ENCODE results near the gene FOSB. TPM values are rescaled to one million over a fixed set of nuclear protein-coding genes. Genes with fewer than 3 reads are reported as not detected.

FOSB gene
- total RNA-seq, 1 experiment from 2014 or later, result 1.7 TPM

DNA sequence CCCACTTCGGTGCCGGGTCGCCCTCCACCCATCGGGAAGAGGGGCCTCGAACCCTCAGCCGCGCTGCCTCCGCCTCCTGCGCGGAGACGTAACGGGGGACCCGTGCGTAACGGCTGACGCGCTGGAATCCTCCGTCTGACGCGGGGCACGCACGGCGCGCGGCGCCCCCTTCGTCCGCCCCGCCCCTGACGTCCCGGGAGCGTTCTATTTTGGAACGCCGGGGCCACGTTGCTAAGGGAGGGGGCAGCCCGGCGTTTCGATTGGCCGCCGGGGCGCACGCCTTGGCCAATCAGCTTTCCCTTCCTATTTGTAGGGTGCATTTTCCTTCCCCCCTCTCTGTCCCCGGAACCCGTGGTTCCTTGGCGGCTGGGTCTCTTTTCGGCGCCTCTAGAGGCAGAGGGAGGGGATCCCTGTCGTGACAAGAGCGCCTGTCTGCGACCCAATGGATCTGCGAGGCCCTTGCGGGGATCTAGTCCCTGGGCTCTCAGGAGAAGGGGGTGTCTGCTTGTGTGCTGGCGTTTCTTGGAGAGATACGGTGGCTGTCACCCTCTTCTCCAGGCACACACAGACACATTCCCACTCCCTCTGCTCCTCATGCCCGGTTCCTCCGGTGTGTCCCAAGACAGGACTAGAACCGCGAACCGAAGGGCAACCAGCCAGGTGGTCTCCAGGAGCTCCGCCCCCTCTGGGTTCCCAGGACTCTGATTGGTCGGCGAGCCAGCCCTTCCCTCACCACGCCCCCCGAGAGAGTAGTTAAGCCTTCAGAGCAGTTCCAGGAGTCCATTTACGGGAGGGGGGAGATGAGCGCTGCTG is 1.5 kb downstream of the FOSB start:
- H3K9ac ChIP-seq (ENCODE audit: extremely low read depth, insufficient read length, low read length), result peak overlapping the region; percentile 59
- no peak overlapping the region for H4K8ac ChIP-seq (replicated peaks; ENCODE audit: insufficient read length, low read depth, low read length)
- no peak overlapping the region for H3T11ph ChIP-seq (ENCODE audit: low read length)
- peak overlapping the region; percentile 46 for H3K27ac ChIP-seq (ENCODE audit: insufficient read length, low read depth, low read length)
- no peak overlapping the region for H2BK15ac ChIP-seq (ENCODE audit: low read depth, low read length)
- no peak overlapping the region for H4K5ac ChIP-seq (ENCODE audit: insufficient read length, low read depth, low read length)
- H3K79me1 ChIP-seq (ENCODE audit: insufficient read depth, low read depth, low read length, poor library complexity, severe bottlenecking), result no peaks in the 10 kb centered on the region
- peak overlapping the region; percentile 84 for H3K4me2 ChIP-seq (ENCODE audit: insufficient read depth, insufficient read length, low read length)
- no peak overlapping the region; the same call in 1 of the 2 replicates for H3K4ac ChIP-seq (ENCODE audit: low read depth, low read length)
- no peak overlapping the region for H2AK5ac ChIP-seq (ENCODE audit: insufficient read length, low read length)
- no peak overlapping the region for H2BK5ac ChIP-seq (ENCODE audit: insufficient read length, low read length)
- H3K18ac ChIP-seq (ENCODE audit: insufficient read length, low read depth, low read length), result peak overlapping the region; percentile 93
- H3K23me2 ChIP-seq (ENCODE audit: insufficient read length, low read depth, low read length, poor library complexity, severe bottlenecking), result peaks cover 19% of the 10 kb centered on the region
- WGBS (ENCODE audit: extremely low coverage, insufficient read length, low lambda C conversion rate), result no CpG with 5 or more reads among the region's 66 CpGs
- TF ChIP-seq, protein P1, sequence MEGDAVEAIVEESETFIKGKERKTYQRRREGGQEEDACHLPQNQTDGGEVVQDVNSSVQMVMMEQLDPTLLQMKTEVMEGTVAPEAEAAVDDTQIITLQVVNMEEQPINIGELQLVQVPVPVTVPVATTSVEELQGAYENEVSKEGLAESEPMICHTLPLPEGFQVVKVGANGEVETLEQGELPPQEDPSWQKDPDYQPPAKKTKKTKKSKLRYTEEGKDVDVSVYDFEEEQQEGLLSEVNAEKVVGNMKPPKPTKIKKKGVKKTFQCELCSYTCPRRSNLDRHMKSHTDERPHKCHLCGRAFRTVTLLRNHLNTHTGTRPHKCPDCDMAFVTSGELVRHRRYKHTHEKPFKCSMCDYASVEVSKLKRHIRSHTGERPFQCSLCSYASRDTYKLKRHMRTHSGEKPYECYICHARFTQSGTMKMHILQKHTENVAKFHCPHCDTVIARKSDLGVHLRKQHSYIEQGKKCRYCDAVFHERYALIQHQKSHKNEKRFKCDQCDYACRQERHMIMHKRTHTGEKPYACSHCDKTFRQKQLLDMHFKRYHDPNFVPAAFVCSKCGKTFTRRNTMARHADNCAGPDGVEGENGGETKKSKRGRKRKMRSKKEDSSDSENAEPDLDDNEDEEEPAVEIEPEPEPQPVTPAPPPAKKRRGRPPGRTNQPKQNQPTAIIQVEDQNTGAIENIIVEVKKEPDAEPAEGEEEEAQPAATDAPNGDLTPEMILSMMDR (conservative IDR thresholded peaks at IDR 0.05), result no peak
- Mint-ChIP-seq H3K4me3 (peak overlapping the region; percentile 80 to 92), H3K9me3 (no peaks in the 10 kb centered on the region; a peak in 1 of 5 replicates), H3K27ac (peak overlapping the region; percentile 94 to 99 (median 94); a peak in 6 of 7 replicates), H3K4me1 (peaks cover 29 to 61% of the 10 kb centered on the region in 2 experiments), H3K36me3 (ENCODE audit: insufficient read depth in 1 of 3, low read depth in 3 of 3) (peaks cover 0 to 11% (median 0%) of the 10 kb centered on the region in 3 experiments; a peak in 1 of 7 replicates), H3K27me3 (ENCODE audit: low read depth) (peaks cover 25% of the 10 kb centered on the region)
- H3K79me2 ChIP-seq (ENCODE audit: insufficient read depth, low read length), result no peaks in the 10 kb centered on the region
- H3K27me3 ChIP-seq (ENCODE audit: insufficient read depth, low read length), result no peaks in the 10 kb centered on the region; the same call in 1 of the 2 replicates
- no peak overlapping the region for H2BK120ac ChIP-seq (ENCODE audit: low read depth, low read length, poor library complexity, severe bottlenecking)
- no peak overlapping the region for H2AFZ ChIP-seq (ENCODE audit: low read length)
- no peak overlapping the region for H3K56ac ChIP-seq (ENCODE audit: insufficient read length, low read depth, low read length)
- no peak overlapping the region for H2BK20ac ChIP-seq (ENCODE audit: low read depth, low read length, poor library complexity, severe bottlenecking)
- H2BK12ac ChIP-seq (ENCODE audit: insufficient read length, low read depth, low read length), result no peak overlapping the region
- no peak overlapping the region for H3K23ac ChIP-seq (ENCODE audit: insufficient read length, low read depth, low read length)
- no peaks in the 10 kb centered on the region for H3K9me3 ChIP-seq (ENCODE audit: control insufficient read depth, low read depth, low read length)
- no peaks in the 10 kb centered on the region for H3K4me1 ChIP-seq (ENCODE audit: insufficient read depth, low read length)
- no peaks in the 10 kb centered on the region for H4K20me1 ChIP-seq (ENCODE audit: control insufficient read depth, insufficient read depth, insufficient read length)
- DNase-seq, result peak; percentile 95
- H3K14ac ChIP-seq (ENCODE audit: insufficient read depth, low read length), result peak overlapping the region; percentile 89
- H4K91ac ChIP-seq (ENCODE audit: insufficient read length, low read depth, low read length), result no peak overlapping the region

Data from H9 (cell line).